D341Med (cell line): ENCODE results near the gene DPEP2NB.
"Not testable (repeated sequence)": the region's sequence is repeated elsewhere in the genome, so short reads cannot be mapped to it uniquely, and the experiment has no call there.

ENCODE experiments used
- DNase-seq: peaks from one replicate; pipeline ENCODE4 v3.0.0; 2012; ENCODE audit warnings: low spot score

The DPEP2NB gene

GRCh38 chr16:67982011-67982696 lies 33.6 kb downstream of the DPEP2NB start:
- no peak for DNase-seq

GRCh38 chr16:67979955-67980678 lies 35.6 kb downstream of the DPEP2NB start, which contains the start of gene DPEP3:
Gene DPEP3, minus strand, starts transcription at chr16:67980499. Its CDS starts 119 bp downstream, at chr16:67980380.
- no peak for DNase-seq

- DNase-seq = no peak
These were observed 38.1 kb downstream of the DPEP2NB start for GRCh38 chr16:67977469-67978227.

- no peak for DNase-seq
These were observed 38.7 kb downstream of the DPEP2NB start for GRCh38 chr16:67977005-67977404.

- no peak for DNase-seq
These were observed 39.5 kb downstream of the DPEP2NB start for GRCh38 chr16:67976205-67976604.

GRCh38 chr16:67975321-67976105 lies 40.2 kb downstream of the DPEP2NB start:
- no peak for DNase-seq

- DNase-seq = not testable (repeated sequence)
These were observed 43.4 kb downstream of the DPEP2NB start for GRCh38 chr16:67972285-67972684.

GRCh38 chr16:67971111-67971510 lies 44.6 kb downstream of the DPEP2NB start:
- no peak for DNase-seq

- no peak for DNase-seq
These were observed 46.3 kb downstream of the DPEP2NB start for GRCh38 chr16:67969254-67970039.

GRCh38 chr16:67968400-67969253 lies 47.1 kb downstream of the DPEP2NB start, which contains the start of gene SLC12A4:
Gene SLC12A4, minus strand, starts transcription at chr16:67968637. Its CDS starts 84 bp downstream, at chr16:67968553.
- DNase-seq = peak; percentile 91

GRCh38 chr16:67967958-67968399 lies 47.7 kb downstream of the DPEP2NB start:
- DNase-seq = peak; percentile 76

GRCh38 chr16:67967183-67967957 lies 48.3 kb downstream of the DPEP2NB start:
- no peak for DNase-seq

GRCh38 chr16:67966549-67967182 lies 49.0 kb downstream of the DPEP2NB start:
- no peak for DNase-seq

- no peak for DNase-seq
These were observed 49.8 kb downstream of the DPEP2NB start for GRCh38 chr16:67965668-67966548.

GRCh38 chr16:67964477-67965131 lies 51.1 kb downstream of the DPEP2NB start:
- no peak for DNase-seq

- DNase-seq = no peak
These were observed 51.9 kb downstream of the DPEP2NB start for GRCh38 chr16:67963662-67964321.
